ENCODE data around the gene TM4SF1. TPM values are rescaled to one million over a fixed set of nuclear protein-coding genes. Genes with fewer than 3 reads are reported as not detected.

TM4SF1 gene
- total and polyA plus RNA-seq, 12 donors, result 31.5 to 164 (median 63.2) TPM

DNA sequence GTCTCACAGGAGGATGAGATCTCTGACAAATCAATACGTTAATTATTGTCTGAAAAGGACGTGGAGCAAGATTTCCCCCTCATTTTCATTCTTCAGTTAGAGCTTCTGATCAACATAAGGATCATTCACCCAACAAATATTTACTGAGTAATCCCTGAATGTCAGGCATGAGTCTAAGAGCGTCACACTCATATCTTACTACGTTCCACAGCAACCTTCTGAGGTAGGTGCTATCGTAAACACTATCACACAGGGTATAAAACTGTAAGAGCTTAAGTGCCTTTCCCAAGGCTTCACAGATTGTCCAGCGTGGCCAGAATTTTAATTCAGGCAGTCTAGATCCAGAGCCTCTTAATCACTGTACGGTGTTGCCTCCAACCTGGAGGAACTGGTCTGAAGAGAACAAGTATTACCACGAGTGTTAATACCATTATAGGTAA lies 10.6 kb upstream of the TM4SF1 start:
- 76 to 89% (median 79%) methylated on average over 8 of the region's 8 CpGs for WGBS, 4 donors
- H3K27ac ChIP-seq, result no peak overlapping the region
- intact Hi-C loops (cut with DNase I), result no loop called here

DNA sequence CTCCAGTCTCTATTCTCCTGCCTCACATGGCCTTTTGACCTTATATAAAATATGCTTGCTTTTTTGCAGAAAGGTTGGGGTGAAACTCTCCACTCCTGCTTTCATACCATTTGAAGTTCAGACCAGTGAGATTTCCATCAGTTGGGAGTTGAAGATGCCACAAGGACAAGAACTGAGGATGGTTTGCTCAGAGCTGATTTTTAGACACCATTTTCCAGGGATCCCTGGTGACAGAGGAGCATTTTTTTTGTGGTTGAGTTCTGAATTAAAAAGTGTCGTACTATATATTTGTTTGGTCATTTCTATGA lies 8.8 kb upstream of the TM4SF1 start:
- no peak for DNase-seq
- H3K27me3 ChIP-seq, result no peaks in the 10 kb centered on the region
- H3K4me1 ChIP-seq (replicated peaks in 1 of 2), result no peaks in the 10 kb centered on the region
- H3K27ac ChIP-seq, result no peak overlapping the region
- H3K36me3 ChIP-seq (replicated peaks in 1 of 2), result no peaks in the 10 kb centered on the region
- WGBS, 4 donors, result 78 to 89% (median 83%) methylated on average over 1 of the region's 1 CpG
- intact Hi-C loops (cut with DNase I), result no loop called here
- no peak for TF ChIP-seq POLR2A (IDR thresholded peaks at IDR 0.05)
- TF ChIP-seq, protein P1, sequence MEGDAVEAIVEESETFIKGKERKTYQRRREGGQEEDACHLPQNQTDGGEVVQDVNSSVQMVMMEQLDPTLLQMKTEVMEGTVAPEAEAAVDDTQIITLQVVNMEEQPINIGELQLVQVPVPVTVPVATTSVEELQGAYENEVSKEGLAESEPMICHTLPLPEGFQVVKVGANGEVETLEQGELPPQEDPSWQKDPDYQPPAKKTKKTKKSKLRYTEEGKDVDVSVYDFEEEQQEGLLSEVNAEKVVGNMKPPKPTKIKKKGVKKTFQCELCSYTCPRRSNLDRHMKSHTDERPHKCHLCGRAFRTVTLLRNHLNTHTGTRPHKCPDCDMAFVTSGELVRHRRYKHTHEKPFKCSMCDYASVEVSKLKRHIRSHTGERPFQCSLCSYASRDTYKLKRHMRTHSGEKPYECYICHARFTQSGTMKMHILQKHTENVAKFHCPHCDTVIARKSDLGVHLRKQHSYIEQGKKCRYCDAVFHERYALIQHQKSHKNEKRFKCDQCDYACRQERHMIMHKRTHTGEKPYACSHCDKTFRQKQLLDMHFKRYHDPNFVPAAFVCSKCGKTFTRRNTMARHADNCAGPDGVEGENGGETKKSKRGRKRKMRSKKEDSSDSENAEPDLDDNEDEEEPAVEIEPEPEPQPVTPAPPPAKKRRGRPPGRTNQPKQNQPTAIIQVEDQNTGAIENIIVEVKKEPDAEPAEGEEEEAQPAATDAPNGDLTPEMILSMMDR (IDR thresholded peaks at IDR 0.05), result no peak
- H3K9me3 ChIP-seq (replicated peaks in 1 of 3), result no peaks in the 10 kb centered on the region
- H3K4me3 ChIP-seq, result no peak overlapping the region

More for the DNA sequence above, 10.6 kb upstream of the TM4SF1 start:
- no peaks in the 10 kb centered on the region for H3K9me3 ChIP-seq (replicated peaks in 1 of 3)
- no peaks in the 10 kb centered on the region for H3K4me1 ChIP-seq (replicated peaks in 1 of 2)
- H3K27me3 ChIP-seq, result no peaks in the 10 kb centered on the region
- no peaks in the 10 kb centered on the region for H3K36me3 ChIP-seq (replicated peaks in 1 of 2)
- H3K4me3 ChIP-seq, result no peak overlapping the region
- TF ChIP-seq, protein P1 (IDR thresholded peaks at IDR 0.05), result no peak
- TF ChIP-seq POLR2A (IDR thresholded peaks at IDR 0.05), result no peak
- no peak for DNase-seq

DNA sequence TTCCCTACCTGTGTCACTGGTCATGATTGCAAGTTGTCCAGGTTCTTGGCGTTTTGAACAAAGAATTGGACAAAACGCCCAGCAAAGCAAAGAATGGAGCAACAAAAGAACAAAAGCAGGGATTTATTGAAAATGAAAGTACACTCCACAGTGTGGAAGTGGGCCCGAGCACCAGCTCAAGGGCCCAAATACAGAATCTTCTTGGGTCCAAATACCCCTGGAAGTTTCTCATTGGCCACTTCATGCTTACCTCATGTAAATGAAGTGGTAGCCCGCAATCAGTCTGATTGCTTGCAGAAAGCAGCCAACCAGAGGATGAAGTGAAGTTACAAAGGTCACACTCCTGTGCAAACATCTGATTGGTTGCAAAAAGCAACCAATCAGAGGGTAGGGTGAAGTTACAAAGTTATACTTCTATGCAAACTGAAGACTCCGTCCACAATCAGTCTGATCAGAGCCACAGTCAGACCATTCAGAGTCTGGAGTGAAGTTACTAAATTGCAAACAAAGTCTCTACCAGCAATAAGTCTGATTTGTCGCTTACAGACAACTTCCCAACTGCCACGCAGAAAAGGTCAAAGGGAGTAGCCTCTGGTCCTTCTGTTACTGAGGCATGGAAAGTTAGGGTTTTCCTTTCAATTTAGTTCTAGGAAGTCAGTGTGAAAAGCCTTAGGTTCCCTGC lies 8.3 kb upstream of the TM4SF1 start:
- Histone ChIP-seq H3K4me3 (no peak overlapping the region), H3K27ac (no peak overlapping the region), H3K27me3 (no peaks in the 10 kb centered on the region), H3K36me3 (replicated peaks in 1 of 2) (no peaks in the 10 kb centered on the region), H3K9me3 (replicated peaks in 1 of 3) (no peaks in the 10 kb centered on the region), H3K4me1 (replicated peaks in 1 of 2) (no peaks in the 10 kb centered on the region)
- DNase-seq, result no peak
- 90 to 92% (median 91%) methylated on average over 7 of the region's 7 CpGs for WGBS, 4 donors
- TF ChIP-seq, protein P1 (IDR thresholded peaks at IDR 0.05), result no peak
- no peak for TF ChIP-seq POLR2A (IDR thresholded peaks at IDR 0.05)
- intact Hi-C loops (cut with DNase I), result no loop called here

DNA sequence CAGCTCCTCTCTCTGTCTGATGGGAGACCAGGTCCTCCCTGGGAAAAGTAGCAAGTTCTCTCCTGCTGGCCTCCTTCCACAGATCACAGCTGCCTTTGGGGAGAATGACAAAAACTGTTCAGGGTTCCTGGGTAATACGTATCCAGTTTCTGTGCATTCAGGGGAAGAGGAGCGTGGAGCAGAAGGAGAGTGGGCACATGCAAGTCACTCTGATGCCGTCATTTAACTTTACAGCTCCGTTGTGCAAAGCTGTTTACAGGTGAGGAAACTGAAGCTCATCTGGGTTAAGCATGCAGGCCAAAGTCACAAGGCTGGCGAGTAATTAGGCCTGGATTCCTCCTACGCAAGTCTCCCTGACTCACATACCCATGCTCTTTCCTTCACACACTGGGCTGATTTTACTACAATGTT lies 7.5 kb upstream of the TM4SF1 start:
- Histone ChIP-seq H3K27me3 (no peaks in the 10 kb centered on the region), H3K4me1 (replicated peaks in 1 of 2) (no peaks in the 10 kb centered on the region), H3K27ac (no peak overlapping the region), H3K9me3 (replicated peaks in 1 of 3) (no peaks in the 10 kb centered on the region), H3K4me3 (no peak overlapping the region), H3K36me3 (replicated peaks in 1 of 2) (no peaks in the 10 kb centered on the region)
- no peak for DNase-seq
- WGBS, 4 donors, result 78 to 87% (median 83%) methylated on average over 6 of the region's 6 CpGs
- TF ChIP-seq POLR2A (IDR thresholded peaks at IDR 0.05), result no peak
- TF ChIP-seq, protein P1 (IDR thresholded peaks at IDR 0.05), result no peak
- intact Hi-C loops (cut with DNase I), result no loop called here
